Measurements from ENCODE around the gene ARHGAP24.

DNA sequence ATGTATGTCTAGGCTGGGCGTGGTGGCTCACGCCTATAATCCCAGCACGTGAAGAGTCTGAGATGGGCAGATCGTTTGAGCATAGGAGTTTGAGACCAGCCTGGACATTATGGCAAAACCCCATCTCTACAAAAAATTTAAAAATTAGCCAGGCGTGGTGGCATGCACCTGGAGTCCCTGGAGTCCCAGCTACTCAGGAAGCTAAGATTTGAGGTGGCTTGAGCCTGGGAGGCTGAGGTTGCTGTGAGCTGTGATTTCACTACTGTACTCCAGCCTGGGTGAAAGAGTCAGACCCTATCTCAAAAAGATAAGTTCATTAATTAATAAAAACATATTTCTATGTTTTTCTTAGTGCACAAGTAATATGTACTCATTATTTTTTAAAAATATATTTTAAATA is 238.1 kb downstream of the ARHGAP24 start:
- TF ChIP-seq POLR2A (IDR thresholded peaks at IDR 0.05) (no peak), POLR2AphosphoS5 (IDR thresholded peaks at IDR 0.05) (no peak)
- TF ChIP-seq, protein P1, sequence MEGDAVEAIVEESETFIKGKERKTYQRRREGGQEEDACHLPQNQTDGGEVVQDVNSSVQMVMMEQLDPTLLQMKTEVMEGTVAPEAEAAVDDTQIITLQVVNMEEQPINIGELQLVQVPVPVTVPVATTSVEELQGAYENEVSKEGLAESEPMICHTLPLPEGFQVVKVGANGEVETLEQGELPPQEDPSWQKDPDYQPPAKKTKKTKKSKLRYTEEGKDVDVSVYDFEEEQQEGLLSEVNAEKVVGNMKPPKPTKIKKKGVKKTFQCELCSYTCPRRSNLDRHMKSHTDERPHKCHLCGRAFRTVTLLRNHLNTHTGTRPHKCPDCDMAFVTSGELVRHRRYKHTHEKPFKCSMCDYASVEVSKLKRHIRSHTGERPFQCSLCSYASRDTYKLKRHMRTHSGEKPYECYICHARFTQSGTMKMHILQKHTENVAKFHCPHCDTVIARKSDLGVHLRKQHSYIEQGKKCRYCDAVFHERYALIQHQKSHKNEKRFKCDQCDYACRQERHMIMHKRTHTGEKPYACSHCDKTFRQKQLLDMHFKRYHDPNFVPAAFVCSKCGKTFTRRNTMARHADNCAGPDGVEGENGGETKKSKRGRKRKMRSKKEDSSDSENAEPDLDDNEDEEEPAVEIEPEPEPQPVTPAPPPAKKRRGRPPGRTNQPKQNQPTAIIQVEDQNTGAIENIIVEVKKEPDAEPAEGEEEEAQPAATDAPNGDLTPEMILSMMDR (IDR thresholded peaks at IDR 0.05), result no peak

Measured in breast epithelium (tissue), 3 donors.